DLD1 (cell line): ENCODE results near the gene RPL18.
"Not testable (repeated sequence)": the region's sequence is repeated elsewhere in the genome, so short reads cannot be mapped to it uniquely, and the experiment has no call there.

Source experiments
- in situ Hi-C: cut with HindIII; loops from 2 replicates; pipeline ENCODE4 v1.10.0; 2017; ENCODE audit warnings: low sequenced_read_pairs

RPL18 gene

GRCh38 chr19:48644839-48645619 lies 26.1 kb upstream of the RPL18 start:
- in situ Hi-C loops: no loop called here

- in situ Hi-C loops: no loop called here
These were observed 25.4 kb upstream of the RPL18 start for GRCh38 chr19:48644355-48644754.

GRCh38 chr19:48642862-48643261 lies 23.9 kb upstream of the RPL18 start:
- in situ Hi-C loops: no loop called here

- in situ Hi-C loops: no loop called here
These were observed 22.9 kb upstream of the RPL18 start for GRCh38 chr19:48641850-48642249.

GRCh38 chr19:48639483-48640375 lies 20.8 kb upstream of the RPL18 start:
- in situ Hi-C loops: no loop called here

GRCh38 chr19:48638831-48639381 lies 19.9 kb upstream of the RPL18 start:
- in situ Hi-C loops: no loop called here

- in situ Hi-C loops: no loop called here
These were observed 19.2 kb upstream of the RPL18 start for GRCh38 chr19:48637948-48638830.

- in situ Hi-C loops: no loop called here
These were observed 18.5 kb upstream of the RPL18 start for GRCh38 chr19:48637449-48637947.

GRCh38 chr19:48636859-48637448 lies 18.0 kb upstream of the RPL18 start, which contains the start of gene DBP:
TSS of gene DBP (minus strand) at chr19:48637379. CDS start at chr19:48636994, 385 bp downstream.
- in situ Hi-C loops: no loop called here

- in situ Hi-C loops: no loop called here
These were observed 17.2 kb upstream of the RPL18 start for GRCh38 chr19:48635966-48636858.

GRCh38 chr19:48635263-48635965 lies 16.4 kb upstream of the RPL18 start:
- in situ Hi-C loops: no loop called here

- in situ Hi-C loops: no loop called here
These were observed 15.7 kb upstream of the RPL18 start for GRCh38 chr19:48634424-48635262.

- in situ Hi-C loops: no loop called here
These were observed 15.0 kb upstream of the RPL18 start for GRCh38 chr19:48634036-48634342.

- in situ Hi-C loops: no loop called here
These were observed 14.4 kb upstream of the RPL18 start for GRCh38 chr19:48633148-48634035.

- in situ Hi-C loops: no loop called here
These were observed 13.7 kb upstream of the RPL18 start for GRCh38 chr19:48632692-48633147.

GRCh38 chr19:48632286-48632685 lies 13.3 kb upstream of the RPL18 start:
- in situ Hi-C loops: not testable (repeated sequence)

GRCh38 chr19:48631225-48631624 lies 12.2 kb upstream of the RPL18 start:
- in situ Hi-C loops: no loop called here
